Measurements from ENCODE around the gene SYNDIG1.

GRCh38 chr20:24681634-24682495, 212.4 kb downstream of the SYNDIG1 start:
- TF ChIP-seq CTCF (IDR thresholded peaks at IDR 0.05; ENCODE audit: poor library complexity, severe bottlenecking) (no peak), POLR2AphosphoS5 (IDR thresholded peaks at IDR 0.05) (no peak), EP300 (conservative IDR thresholded peaks at IDR 0.05; ENCODE audit: poor library complexity, severe bottlenecking) (no peak), EZH2 (IDR thresholded peaks at IDR 0.05; ENCODE audit: borderline replicate concordance, insufficient read depth, low read length, poor library complexity, severe bottlenecking) (no peak), SMC3 (conservative IDR thresholded peaks at IDR 0.05; ENCODE audit: poor library complexity) (no peak)
